Astrocyte (in vitro differentiated cells and primary cell): ENCODE results near the gene UBE2G2. TPM values are rescaled to one million over a fixed set of nuclear protein-coding genes. Genes with fewer than 3 reads are reported as not detected.

Experiments
- DNase-seq: peaks from one replicate; pipeline ENCODE4 v3.0.0-alpha.2; 2010; ENCODE audit warnings: low read depth
- FAIRE-seq: peaks from 2 replicates; lab custom pipeline; 2011; peaks lifted over from hg19 to GRCh38; lab: Jason Lieb, UNC
- H2AFZ ChIP-seq: 2 replicates; pipeline ENCODE4 v1.6.0; 2012; ENCODE audit warnings: low read depth, low read length, inconsistent platforms
- H3K27ac ChIP-seq: 2 replicates; pipeline ENCODE4 v1.5.1; 2011; ENCODE audit warnings: low read depth, low read length, inconsistent platforms
- H3K27me3 ChIP-seq: 2 replicates; pipeline ENCODE4 v1.6.0; 2011; ENCODE audit warnings: low read length, inconsistent platforms; ENCODE audit not compliant: insufficient read depth
- H3K36me3 ChIP-seq: 2 replicates; pipeline ENCODE4 v1.5.1; 2011; ENCODE audit warnings: low read length, inconsistent platforms; ENCODE audit not compliant: insufficient read depth
- H3K4me1 ChIP-seq: 2 replicates; pipeline ENCODE4 v1.5.1; 2011; ENCODE audit warnings: low read length, inconsistent platforms; ENCODE audit not compliant: insufficient read depth
- H3K4me2 ChIP-seq: 2 replicates; pipeline ENCODE4 v1.6.0; 2012; ENCODE audit warnings: low read length, inconsistent platforms
- H3K4me3 ChIP-seq: 2 replicates; pipeline ENCODE4 v1.5.1; 2011; ENCODE audit warnings: low read depth, mild to moderate bottlenecking, low read length, inconsistent platforms; ENCODE audit not compliant: insufficient read depth
- H3K79me2 ChIP-seq: 2 replicates; pipeline ENCODE4 v1.6.0; 2012; ENCODE audit warnings: mild to moderate bottlenecking, low read length, inconsistent platforms; ENCODE audit not compliant: insufficient read depth
- H3K9ac ChIP-seq: 2 replicates; pipeline ENCODE4 v1.6.0; 2012; ENCODE audit warnings: mild to moderate bottlenecking, low read length, inconsistent platforms
- H3K9me3 ChIP-seq: 2 replicates; pipeline ENCODE4 v1.5.1; 2012; ENCODE audit warnings: low read depth, mild to moderate bottlenecking, low read length, inconsistent platforms; ENCODE audit not compliant: insufficient read depth
- H4K20me1 ChIP-seq: 2 replicates; pipeline ENCODE4 v1.6.0; 2012; ENCODE audit warnings: low read length, inconsistent platforms; ENCODE audit not compliant: insufficient read depth
- H3K27ac Mint-ChIP-seq: one replicate; pipeline ENCODE4 v1.8.0; 2021; ENCODE audit warnings: mild to moderate bottlenecking, mixed read lengths; ENCODE audit not compliant: unreplicated experiment
- H3K27me3 Mint-ChIP-seq: one replicate; pipeline ENCODE4 v1.8.0; 2021; ENCODE audit warnings: low read depth, mixed read lengths; ENCODE audit not compliant: unreplicated experiment
- H3K36me3 Mint-ChIP-seq: one replicate; pipeline ENCODE4 v1.8.0; 2021; ENCODE audit warnings: low read depth, mixed read lengths; ENCODE audit not compliant: unreplicated experiment
- H3K4me1 Mint-ChIP-seq: one replicate; pipeline ENCODE4 v1.8.0; 2021; ENCODE audit warnings: low read depth, mixed read lengths; ENCODE audit not compliant: unreplicated experiment
- H3K4me3 Mint-ChIP-seq: one replicate; pipeline ENCODE4 v1.8.0; 2021; ENCODE audit warnings: mild to moderate bottlenecking, moderate library complexity, mixed read lengths; ENCODE audit not compliant: unreplicated experiment
- H3K9me3 Mint-ChIP-seq: one replicate; pipeline ENCODE4 v1.8.0; 2021; ENCODE audit warnings: mild to moderate bottlenecking, mixed read lengths; ENCODE audit not compliant: unreplicated experiment
- CTCF ChIP-seq: IDR thresholded peaks from 2 replicates; pipeline ENCODE4 v1.5.1; 2011; ENCODE audit warnings: low read depth, mild to moderate bottlenecking, inconsistent platforms, low read length, moderate library complexity; ENCODE audit not compliant: insufficient read depth
- EZH2 ChIP-seq: IDR thresholded peaks from 2 replicates; pipeline ENCODE4 v1.6.1; 2012; ENCODE audit warnings: mild to moderate bottlenecking, low read length, inconsistent platforms; ENCODE audit not compliant: insufficient read depth
- total RNA-seq: library from RNA; stranded (reverse); gene quantifications from 2 replicates; pipeline ENCODE4 v1.2.1, GENCODE V29; 2021

The UBE2G2 gene
- total RNA-seq, 1 donor from 2014 or later: 74.5 TPM

- FAIRE-seq: no peak
- peaks cover 53% of the 10 kb centered on the region for H3K79me2 ChIP-seq
- H3K36me3 Mint-ChIP-seq: peaks cover 11% of the 10 kb centered on the region
Measured at GRCh38 chr21:44778983-44779382, 22.6 kb downstream of the UBE2G2 start.

GRCh38 chr21:44778499-44778911 is 23.1 kb downstream of the UBE2G2 start:
- Mint-ChIP-seq H3K4me1 (peaks cover 20% of the 10 kb centered on the region), H3K27ac (peak overlapping the region; percentile 15), H3K36me3 (peaks cover 11% of the 10 kb centered on the region), H3K9me3 (no peaks in the 10 kb centered on the region), H3K27me3 (no peaks in the 10 kb centered on the region), H3K4me3 (no peak overlapping the region)
- Histone ChIP-seq H4K20me1 (peaks cover 50% of the 10 kb centered on the region), H2AFZ (no peak overlapping the region), H3K27ac (no peak overlapping the region), H3K36me3 (peaks cover 18% of the 10 kb centered on the region), H3K4me1 (peaks cover 2% of the 10 kb centered on the region), H3K9ac (no peak overlapping the region), H3K27me3 (no peaks in the 10 kb centered on the region), H3K4me3 (no peak overlapping the region), H3K4me2 (no peak overlapping the region), H3K9me3 (no peaks in the 10 kb centered on the region), H3K79me2 (peaks cover 48% of the 10 kb centered on the region)
- no peak for DNase-seq
- TF ChIP-seq CTCF (no peak), EZH2 (no peak)
- no peak for FAIRE-seq

More at GRCh38 chr21:44778983-44779382, 22.6 kb downstream of the UBE2G2 start:
- no peak for DNase-seq
- H4K20me1 ChIP-seq: peaks cover 53% of the 10 kb centered on the region
- no peaks in the 10 kb centered on the region for H3K9me3 ChIP-seq
- Mint-ChIP-seq H3K9me3 (no peaks in the 10 kb centered on the region), H3K27ac (peak overlapping the region; percentile 79), H3K4me3 (no peak overlapping the region), H3K4me1 (peaks cover 20% of the 10 kb centered on the region), H3K27me3 (no peaks in the 10 kb centered on the region)
- H3K4me2 ChIP-seq: no peak overlapping the region
- H3K9ac ChIP-seq: no peak overlapping the region
- no peak overlapping the region for H3K27ac ChIP-seq
- no peak overlapping the region for H3K4me3 ChIP-seq
- H3K4me1 ChIP-seq: peaks cover 2% of the 10 kb centered on the region
- TF ChIP-seq CTCF: no peak
- no peak for TF ChIP-seq EZH2
- H3K36me3 ChIP-seq: peaks cover 15% of the 10 kb centered on the region
- no peak overlapping the region for H2AFZ ChIP-seq
- H3K27me3 ChIP-seq: no peaks in the 10 kb centered on the region

GRCh38 chr21:44778094-44778493 is 23.5 kb downstream of the UBE2G2 start:
- Histone ChIP-seq H2AFZ (no peak overlapping the region), H3K4me3 (no peak overlapping the region), H3K27me3 (no peaks in the 10 kb centered on the region), H3K36me3 (peaks cover 21% of the 10 kb centered on the region), H3K79me2 (peaks cover 44% of the 10 kb centered on the region), H3K9me3 (no peaks in the 10 kb centered on the region), H3K4me2 (no peak overlapping the region), H3K9ac (no peak overlapping the region), H3K27ac (no peak overlapping the region), H3K4me1 (peaks cover 2% of the 10 kb centered on the region), H4K20me1 (peaks cover 50% of the 10 kb centered on the region)
- H3K9me3 Mint-ChIP-seq: no peaks in the 10 kb centered on the region
- no peak for TF ChIP-seq EZH2
- no peak for TF ChIP-seq CTCF
- no peaks in the 10 kb centered on the region for H3K27me3 Mint-ChIP-seq
- DNase-seq: no peak
- peaks cover 15% of the 10 kb centered on the region for H3K36me3 Mint-ChIP-seq
- H3K4me1 Mint-ChIP-seq: peaks cover 20% of the 10 kb centered on the region
- no peak overlapping the region for H3K4me3 Mint-ChIP-seq
- peak overlapping the region; percentile 15 for H3K27ac Mint-ChIP-seq
- FAIRE-seq: no peak
